HCT116 (cell line): Measurements from ENCODE around the gene CCSER1.

Source experiments
- CEBPB ChIP-seq: IDR thresholded peaks from 2 replicates; pipeline ENCODE4 v1.6.1; 2012; ENCODE audit warnings: low read depth
- CTCF ChIP-seq, 3 experiments: fragments of 200-600 bp in 1 of 3; sonication (generic) in 1 of 3; IDR thresholded peaks in 2 of 3; conservative IDR thresholded peaks in 1 of 3; 2 replicates each; pipeline ENCODE4 v1.5.1; 2012 to 2017; ENCODE audit warnings: low read depth in 2 of 3, low read length in 2 of 3, antibody characterized with exemption in 1 of 3, borderline replicate concordance in 1 of 3, control low read depth in 1 of 3, mild to moderate bottlenecking in 1 of 3, mixed read lengths in 1 of 3, mixed run types in 1 of 3, moderate library complexity in 1 of 3; ENCODE audit not compliant: insufficient read depth in 1 of 3
- SRF ChIP-seq: IDR thresholded peaks from 2 replicates; pipeline ENCODE4 v1.6.1; 2012; ENCODE audit warnings: low read depth

- TF ChIP-seq SRF (no peak), CTCF (IDR thresholded peaks at IDR 0.05 in 2 of 3, conservative IDR thresholded peaks at IDR 0.05 in 1 of 3; ENCODE audit: borderline replicate concordance in 1 of 3, insufficient read depth in 1 of 3, low read depth in 2 of 3, low read length in 2 of 3) (no peak), CEBPB (no peak)
Observed at GRCh38 chr4:90095000-90095399, 32.2 kb upstream of the CCSER1 start.
